Astrocyte of the spinal cord (primary cell): Measurements from ENCODE around the gene KRT27.
"Not testable (repeated sequence)": the region's sequence is repeated elsewhere in the genome, so short reads cannot be mapped to it uniquely, and the experiment has no call there.

Experiments used
- DNase-seq: peaks from one replicate; pipeline ENCODE4 v3.0.0; 2011; ENCODE audit warnings: low read depth, low spot score
- H3K4me3 ChIP-seq: 2 replicates; pipeline ENCODE4 v1.5.1; 2011; ENCODE audit warnings: low read depth, mild to moderate bottlenecking, low read length, moderate library complexity
- CTCF ChIP-seq: IDR thresholded peaks from 2 replicates; pipeline ENCODE4 v1.5.1; 2012; ENCODE audit warnings: low read depth, mild to moderate bottlenecking, low read length, inconsistent platforms
- in situ Hi-C: cut with HindIII; loops from 2 replicates; pipeline ENCODE4 v1.10.0; 2017; ENCODE audit warnings: low sequenced_read_pairs

The KRT27 gene

GRCh38 chr17:40750391-40750790, 32.0 kb downstream of the KRT27 start:
- no peak overlapping the region for H3K4me3 ChIP-seq
- in situ Hi-C loops: no loop called here
- no peak for TF ChIP-seq CTCF
- DNase-seq: no peak

DNA sequence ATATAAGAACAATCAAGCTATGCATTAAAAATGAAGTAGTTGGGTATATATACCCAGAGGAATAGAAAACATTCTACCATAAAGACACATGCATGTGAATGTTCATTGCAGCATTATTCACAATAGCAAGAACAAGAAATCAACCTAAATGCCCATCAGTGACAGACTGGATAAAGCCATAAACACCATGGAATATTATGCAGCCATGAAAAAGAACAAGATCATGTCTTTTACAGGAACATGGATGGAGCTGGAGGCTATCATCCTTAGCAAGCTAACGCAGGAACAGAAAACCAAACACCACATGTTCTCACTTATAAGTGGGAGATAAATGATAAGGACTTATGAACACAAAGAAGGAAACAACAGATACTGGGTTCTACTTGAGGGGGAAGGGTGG, 33.7 kb downstream of the KRT27 start:
- in situ Hi-C loops, DNase-seq, H3K4me3 ChIP-seq: not testable (repeated sequence)

- TF ChIP-seq CTCF: no peak
Observed at GRCh38 chr17:40738553-40738952, 43.8 kb downstream of the KRT27 start.

GRCh38 chr17:40735016-40735415, 47.3 kb downstream of the KRT27 start:
- no peak overlapping the region for H3K4me3 ChIP-seq
- no peak for DNase-seq
- in situ Hi-C loops: no loop called here
- no peak for TF ChIP-seq CTCF

More at GRCh38 chr17:40738553-40738952, 43.8 kb downstream of the KRT27 start:
- no peak for DNase-seq
- in situ Hi-C loops: no loop called here
- H3K4me3 ChIP-seq: no peak overlapping the region

- DNase-seq: no peak
Observed at GRCh38 chr17:40734018-40734417, 48.3 kb downstream of the KRT27 start.

GRCh38 chr17:40730970-40731369, 51.4 kb downstream of the KRT27 start:
- no peak for DNase-seq
- H3K4me3 ChIP-seq: no peak overlapping the region
- in situ Hi-C loops: no loop called here
- no peak for TF ChIP-seq CTCF

More at GRCh38 chr17:40734018-40734417, 48.3 kb downstream of the KRT27 start:
- no peak overlapping the region for H3K4me3 ChIP-seq
- in situ Hi-C loops: no loop called here
- TF ChIP-seq CTCF: no peak

- no peak for TF ChIP-seq CTCF
- in situ Hi-C loops: no loop called here
- H3K4me3 ChIP-seq: no peak overlapping the region
- DNase-seq: peak; percentile 76
Observed at GRCh38 chr17:40727447-40728231, 54.7 kb downstream of the KRT27 start.
